Epithelial cell of esophagus (primary cell): ENCODE data around the gene MCU.

Source experiments
- DNase-seq: peaks from one replicate; pipeline ENCODE4 v3.0.0; 2010; ENCODE audit warnings: low read depth
- H3K4me3 ChIP-seq: 2 replicates; pipeline ENCODE4 v1.5.1; 2011; ENCODE audit warnings: mild to moderate bottlenecking, low read length, control low read depth
- CTCF ChIP-seq: IDR thresholded peaks from 2 replicates; pipeline ENCODE4 v1.5.1; 2011; ENCODE audit warnings: low read depth, mild to moderate bottlenecking, low read length, control low read depth, inconsistent platforms; ENCODE audit not compliant: insufficient read depth; ENCODE audit errors: missing control alignments

MCU gene

GRCh38 chr10:72738486-72738885 lies 46.5 kb downstream of the MCU start:
- H3K4me3 ChIP-seq, result no peak overlapping the region
- TF ChIP-seq CTCF, result no peak
- DNase-seq, result no peak

- H3K4me3 ChIP-seq, result no peak overlapping the region
- DNase-seq, result peak; percentile 65
- no peak for TF ChIP-seq CTCF
These were observed 48.6 kb downstream of the MCU start for GRCh38 chr10:72740528-72740927.

GRCh38 chr10:72742092-72742491 lies 50.1 kb downstream of the MCU start:
- no peak for TF ChIP-seq CTCF
- no peak overlapping the region for H3K4me3 ChIP-seq

GRCh38 chr10:72742797-72743196 lies 50.9 kb downstream of the MCU start:
- DNase-seq, result peak; percentile 24
- TF ChIP-seq CTCF, result no peak
- H3K4me3 ChIP-seq, result no peak overlapping the region

More at GRCh38 chr10:72742092-72742491, 50.1 kb downstream of the MCU start:
- DNase-seq, result no peak

- no peak for TF ChIP-seq CTCF
- DNase-seq, result no peak
- no peak overlapping the region for H3K4me3 ChIP-seq
These were observed 52.6 kb downstream of the MCU start for GRCh38 chr10:72744566-72744965.

GRCh38 chr10:72746426-72747363 lies 54.8 kb downstream of the MCU start:
- DNase-seq, result no peak
- TF ChIP-seq CTCF, result no peak
- no peak overlapping the region for H3K4me3 ChIP-seq

- no peak for DNase-seq
- no peak overlapping the region for H3K4me3 ChIP-seq
- TF ChIP-seq CTCF, result no peak
These were observed 55.6 kb downstream of the MCU start for GRCh38 chr10:72747521-72747920.
